Fibroblast of skin of back (primary cell): ENCODE results near the gene ADAMTS2.
"Not testable (repeated sequence)": the region's sequence is repeated elsewhere in the genome, so short reads cannot be mapped to it uniquely, and the experiment has no call there.

Experiments used
- DNase-seq: peaks from one replicate; pipeline ENCODE4 v3.0.0-alpha.2; 2013

The ADAMTS2 gene

DNA sequence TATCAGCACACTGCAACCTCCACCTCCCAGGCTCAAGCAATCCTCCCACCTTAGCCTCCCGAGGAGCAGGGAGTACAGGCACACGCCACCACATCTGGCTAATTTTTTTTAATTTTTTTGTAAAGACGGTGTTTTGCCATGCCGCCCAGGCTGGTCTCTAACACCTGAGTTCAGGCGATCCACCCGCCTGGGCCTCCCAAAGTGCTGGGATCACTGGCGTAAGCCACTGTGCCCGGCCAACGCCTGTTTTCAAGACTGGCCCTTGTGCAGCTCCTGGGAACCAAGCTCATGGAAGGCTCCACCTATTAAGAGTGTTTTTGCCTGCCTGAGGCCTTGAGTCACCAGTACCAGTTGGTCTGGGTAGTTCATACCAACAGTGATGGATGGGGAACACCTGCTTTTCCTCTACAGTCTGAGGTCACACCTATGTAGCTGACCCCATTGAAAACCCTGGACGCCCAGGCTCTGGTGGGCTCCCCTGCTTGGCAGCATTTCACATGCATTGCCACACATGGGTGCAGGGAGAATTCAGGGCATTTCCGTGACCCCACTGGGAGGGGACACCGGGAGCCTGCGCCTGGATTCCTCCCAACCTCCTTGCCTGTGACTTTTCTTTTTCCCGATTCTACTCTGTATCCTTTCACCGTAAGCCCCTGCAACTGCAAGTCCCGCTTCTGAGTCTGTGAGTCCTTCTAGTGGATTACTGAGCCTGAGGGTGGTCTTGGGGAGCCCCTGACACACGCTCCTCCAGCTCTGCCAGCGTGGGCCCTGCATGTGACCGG, 221.6 kb downstream of the ADAMTS2 start:
- DNase-seq = no peak

GRCh38 chr5:179123109-179123426, 222.2 kb downstream of the ADAMTS2 start:
- no peak for DNase-seq

GRCh38 chr5:179122411-179123108, 222.7 kb downstream of the ADAMTS2 start:
- DNase-seq = no peak

DNA sequence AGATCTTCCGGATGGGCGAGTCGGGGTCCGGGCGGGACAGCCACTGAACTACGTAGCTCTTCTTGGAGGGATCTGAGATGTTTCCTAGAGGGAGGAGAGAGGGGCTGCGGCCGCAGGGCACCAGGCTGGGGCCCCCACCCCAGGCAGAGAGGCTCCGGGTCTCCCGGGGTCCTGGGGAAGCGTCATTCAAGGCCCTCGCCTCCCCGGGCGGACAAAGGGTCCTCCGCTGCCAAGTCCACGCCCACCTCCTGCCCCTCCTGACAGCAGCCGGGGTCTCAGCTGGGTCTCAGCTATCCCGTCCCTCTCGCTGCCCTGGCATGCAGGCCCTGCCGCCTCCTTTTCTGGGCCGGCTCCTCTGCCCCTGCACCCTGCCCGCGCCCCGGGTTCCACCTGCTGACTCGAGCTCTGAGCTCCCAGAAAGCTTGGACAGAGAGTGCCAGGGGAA, 223.6 kb downstream of the ADAMTS2 start:
- DNase-seq = no peak

GRCh38 chr5:179120951-179121666, 224.2 kb downstream of the ADAMTS2 start:
- DNase-seq = no peak

- no peak for DNase-seq
Measured at GRCh38 chr5:179120421-179120861, 224.8 kb downstream of the ADAMTS2 start.

DNA sequence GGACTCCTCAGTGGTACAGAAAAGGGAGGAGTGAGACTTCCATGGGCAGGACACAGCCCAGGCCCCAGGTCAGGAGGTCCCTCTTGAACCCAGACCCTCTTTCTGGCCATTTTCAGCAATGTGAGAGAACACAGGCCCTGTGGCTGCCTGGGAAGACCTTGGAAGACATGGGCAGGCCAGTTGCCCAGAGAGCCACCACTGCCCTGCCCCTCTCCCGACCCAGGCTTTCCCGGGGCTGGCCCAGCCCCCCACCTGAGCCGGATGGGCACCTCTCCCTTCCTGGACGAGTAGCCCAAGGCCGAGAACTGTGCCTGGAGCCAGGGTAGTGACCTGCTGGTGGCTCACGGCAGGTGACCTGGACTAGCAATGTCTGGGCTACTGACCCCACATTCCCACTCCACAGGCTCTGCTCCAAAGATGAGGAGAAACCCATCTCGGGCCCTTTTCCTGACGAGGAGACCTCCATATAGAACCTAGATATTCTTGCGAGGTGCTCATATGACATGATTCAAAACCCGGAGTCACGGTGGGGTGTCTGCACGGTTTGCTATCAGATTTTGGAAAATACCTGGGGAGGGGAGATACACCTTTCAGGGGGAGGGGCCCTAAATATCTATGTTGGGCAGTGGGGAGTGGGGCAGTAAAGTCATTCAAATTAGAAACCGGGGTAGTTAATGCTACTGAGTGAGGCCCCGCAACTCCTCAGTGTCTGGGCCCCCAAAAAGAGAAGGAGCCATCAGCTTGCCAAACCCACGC, 225.7 kb downstream of the ADAMTS2 start:
- DNase-seq = no peak

DNA sequence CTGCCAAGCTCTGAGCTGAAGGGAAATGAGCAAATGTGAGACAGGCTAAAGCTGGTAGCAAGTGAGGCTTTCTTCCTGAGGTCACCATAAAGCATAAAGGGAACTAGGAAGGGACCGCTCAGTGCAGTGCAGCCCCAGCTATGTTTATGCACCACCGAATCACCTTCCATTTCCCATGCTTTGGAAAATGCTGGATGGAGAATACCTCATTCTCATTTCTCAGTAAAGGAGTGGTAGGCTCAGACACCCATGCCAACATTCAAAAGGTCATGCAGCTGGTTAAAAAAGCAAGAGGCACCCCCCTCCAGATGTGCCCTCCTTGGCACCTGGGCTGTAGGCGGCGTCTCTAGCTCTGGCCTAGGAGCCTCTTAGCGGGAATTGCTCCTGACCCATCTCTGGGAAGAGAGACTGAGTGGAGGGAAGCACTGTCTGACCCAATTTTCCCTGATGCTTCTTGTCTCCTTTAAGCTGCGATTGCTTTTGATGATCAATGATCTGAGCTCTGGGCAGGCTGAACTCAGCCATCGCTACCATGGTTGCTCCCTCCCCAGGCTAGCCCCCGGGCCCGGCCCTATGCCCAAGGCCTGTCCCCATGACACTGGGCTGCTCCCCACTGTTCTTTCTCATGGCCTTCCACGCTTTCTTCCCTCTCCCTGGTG, 226.4 kb downstream of the ADAMTS2 start:
- DNase-seq = no peak

DNA sequence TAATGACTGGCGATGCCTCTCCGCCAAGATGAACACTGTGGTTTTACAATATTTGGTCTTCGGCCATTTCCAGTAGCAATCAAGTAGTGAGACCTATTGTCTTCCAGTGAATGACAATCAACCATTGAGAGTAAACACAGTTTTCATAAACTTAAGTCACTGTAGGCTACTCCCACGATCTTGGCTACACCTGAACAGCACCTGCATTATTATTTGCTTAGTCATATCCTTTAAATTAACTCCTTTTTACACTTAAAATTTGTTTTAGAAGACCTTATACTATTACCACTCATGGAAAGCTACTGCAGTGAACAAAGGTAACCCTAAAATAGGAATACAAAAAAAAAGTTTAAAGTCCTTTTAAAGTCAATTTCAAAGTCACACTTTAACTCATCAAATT, 226.9 kb downstream of the ADAMTS2 start:
- no peak for DNase-seq

DNA sequence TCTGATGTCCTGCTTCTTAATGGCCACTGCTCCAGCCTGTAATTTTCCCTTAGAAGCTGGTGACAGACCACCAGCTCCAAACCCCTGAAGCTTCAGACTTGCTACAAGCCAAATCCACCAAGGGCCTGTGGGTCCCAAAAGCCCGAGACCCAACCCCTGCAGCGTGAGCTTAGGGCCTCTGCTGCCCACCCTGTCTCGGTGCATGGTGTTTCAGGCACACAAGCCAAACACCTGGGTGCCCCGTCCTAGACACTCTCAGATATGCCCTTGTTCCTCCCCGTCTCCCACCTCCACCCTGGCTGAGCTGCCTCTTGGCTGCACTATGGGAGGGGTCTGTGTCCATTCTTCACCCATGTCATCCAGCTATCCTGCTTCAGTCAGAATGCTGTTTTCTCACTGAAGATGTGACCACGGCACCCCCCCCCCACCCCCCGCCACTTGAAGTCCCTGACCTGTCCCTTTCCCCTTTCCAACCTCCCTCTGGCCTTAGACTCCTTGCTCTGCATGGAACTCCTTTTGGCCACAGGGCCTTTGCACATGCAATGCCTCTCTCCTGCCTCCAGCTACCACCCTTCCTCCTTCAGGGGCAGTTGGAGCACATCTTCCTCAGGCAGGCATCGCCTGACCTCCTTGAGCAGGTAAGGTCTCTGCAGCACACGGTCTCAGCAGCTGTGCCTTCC, 229.3 kb downstream of the ADAMTS2 start:
- DNase-seq = no peak

GRCh38 chr5:179115307-179115706, 230.0 kb downstream of the ADAMTS2 start:
- DNase-seq = no peak

DNA sequence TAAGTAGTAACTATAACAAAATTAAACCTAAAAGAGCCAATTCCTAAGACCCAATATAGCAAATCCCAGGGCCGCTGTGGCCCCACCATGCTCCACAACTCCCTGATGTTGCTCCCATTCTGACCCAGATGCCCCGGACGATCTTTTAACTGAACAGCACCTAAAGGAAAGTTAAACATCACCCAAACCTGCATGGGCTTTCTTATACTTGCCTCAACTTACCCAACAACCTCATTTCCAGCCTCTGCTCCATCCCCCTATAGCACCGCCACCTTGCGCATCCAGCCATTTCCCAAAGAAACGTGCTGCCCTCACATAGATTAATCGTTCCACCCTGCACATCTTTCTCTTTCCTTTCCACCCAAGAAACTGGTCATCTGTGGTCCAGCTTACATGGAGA, 230.5 kb downstream of the ADAMTS2 start:
- no peak for DNase-seq

GRCh38 chr5:179113945-179114641, 231.2 kb downstream of the ADAMTS2 start:
- DNase-seq = no peak

DNA sequence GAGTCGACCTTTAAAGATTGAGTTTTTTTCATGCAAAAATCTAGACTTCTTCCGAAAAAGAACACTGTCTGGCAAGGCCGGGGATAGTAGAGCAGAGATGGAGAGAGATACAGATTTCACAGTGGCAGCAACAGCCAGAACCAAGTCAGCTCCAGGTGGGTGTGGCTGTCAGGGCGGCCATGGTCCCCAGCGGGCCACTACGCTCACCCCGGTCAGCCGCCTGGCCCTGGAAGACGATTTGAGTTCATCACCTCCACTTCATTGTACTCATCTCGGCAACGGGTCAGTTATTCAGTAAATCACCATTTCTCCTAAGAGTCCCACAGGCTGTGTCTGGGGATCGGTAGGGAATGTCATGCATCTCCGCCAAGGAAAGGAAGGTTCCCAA, 232.1 kb downstream of the ADAMTS2 start:
- no peak for DNase-seq

DNA sequence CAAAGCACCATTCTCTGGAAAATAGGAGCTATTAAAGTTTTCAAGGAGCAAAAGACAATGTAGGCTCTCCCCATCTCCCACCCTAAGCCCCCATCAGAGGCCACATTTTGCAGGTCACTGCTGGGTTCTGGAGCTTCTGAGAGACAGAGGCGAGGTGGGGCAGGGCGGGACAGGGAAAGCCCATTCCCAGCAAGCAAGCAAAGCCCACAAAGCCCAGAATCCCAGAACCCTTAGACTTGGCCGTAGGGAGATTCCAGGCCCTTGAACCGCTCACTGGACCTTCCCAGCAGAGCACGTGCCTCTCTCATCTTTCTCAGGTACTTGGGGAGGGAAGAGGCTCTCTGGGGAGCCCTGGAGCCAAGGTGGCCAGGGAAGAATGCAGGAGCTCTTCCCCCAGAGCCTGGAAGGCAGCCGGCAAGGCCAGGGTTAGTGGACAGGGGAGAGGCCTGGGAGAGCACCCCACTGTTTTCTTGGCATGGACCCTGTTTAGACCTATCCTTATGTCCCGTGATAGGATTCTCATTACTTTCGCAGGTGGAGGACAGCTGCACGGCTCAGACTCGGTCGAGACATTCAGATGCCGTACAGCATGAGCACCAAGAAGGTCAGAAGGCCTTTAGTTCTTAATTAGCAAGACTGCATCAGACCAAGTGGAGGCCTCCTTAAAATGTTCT, 232.7 kb downstream of the ADAMTS2 start:
- DNase-seq = no peak

- DNase-seq = no peak
Measured at GRCh38 chr5:179111267-179112207, 233.7 kb downstream of the ADAMTS2 start.

DNA sequence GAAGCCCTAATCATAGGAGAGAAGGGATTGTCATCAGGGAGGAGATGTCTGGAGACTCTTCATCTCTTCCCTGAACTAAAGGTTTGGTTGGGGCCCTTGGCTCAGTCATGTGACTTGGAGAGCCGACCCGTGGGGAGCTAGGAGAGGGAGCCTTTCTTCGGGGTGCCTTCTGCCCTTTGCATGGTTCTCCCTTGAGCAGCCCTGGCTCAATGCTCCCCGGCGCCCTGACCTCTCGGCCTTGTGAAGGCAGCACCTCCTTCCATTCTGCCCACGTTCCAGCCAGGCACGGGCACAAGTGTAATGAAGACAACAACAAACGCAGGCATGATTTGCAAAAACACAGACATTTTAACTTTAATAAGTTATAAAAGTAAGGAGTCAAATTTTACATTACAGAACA, 234.7 kb downstream of the ADAMTS2 start:
- no peak for DNase-seq

- not testable (repeated sequence) for DNase-seq
Measured at GRCh38 chr5:179101282-179101681, 244.0 kb downstream of the ADAMTS2 start.

- DNase-seq = no peak
Measured at GRCh38 chr5:179089502-179089901, 255.8 kb downstream of the ADAMTS2 start.
